Ovary (tissue), 9 donors: Measurements from ENCODE around the gene PTPRU. TPM values are rescaled to one million over a fixed set of nuclear protein-coding genes. Genes with fewer than 3 reads are reported as not detected.

Experiments used
- DNase-seq, 5 donors: peaks; one replicate each; pipeline ENCODE4 v3.0.0-alpha.2; 2019 to 2020
- H3K27ac ChIP-seq, 2 donors: fragments of 200-600 bp; one replicate each; pipeline versions ENCODE4 v1.5.1 to v1.8.0; 2019 to 2022
- H3K27me3 ChIP-seq: fragments of 200-600 bp; one replicate; pipeline ENCODE4 v1.8.0; 2022
- H3K36me3 ChIP-seq: fragments of 200-600 bp; sonication (generic); one replicate; pipeline ENCODE4 v1.5.1; 2019
- H3K4me1 ChIP-seq: one replicate; pipeline ENCODE4 v1.8.1; 2013; ENCODE audit warnings: mild to moderate bottlenecking, moderate library complexity; ENCODE audit not compliant: insufficient read depth
- H3K4me3 ChIP-seq: fragments of 200-600 bp; sonication (generic); one replicate; pipeline ENCODE4 v1.5.1; 2017
- H3K9me3 ChIP-seq, 2 donors: fragments of 200-600 bp in 1 of 2; sonication (generic) in 1 of 2; one replicate each; pipeline versions ENCODE4 v1.5.1 to v1.8.1; 2013 to 2019; ENCODE audit warnings: mild to moderate bottlenecking in 1 of 2, moderate library complexity in 1 of 2
- EP300 ChIP-seq: sonication (generic); formaldehyde crosslinking; IDR thresholded peaks from one replicate; pipeline ENCODE4 v1.6.1; 2017; ENCODE audit warnings: antibody characterized with exemption
- POLR2A ChIP-seq: fragments of 450-650 bp; IDR thresholded peaks from one replicate; pipeline ENCODE4 v1.6.1; 2017; ENCODE audit warnings: antibody characterized with exemption, mild to moderate bottlenecking, moderate library complexity
- whole genome bisulfite sequencing, 3 donors: extraction: QIAGEN DNeasy Blood & Tissue Kit in 1 of 3; methylation state at CpG; one replicate each; pipeline versions ENCODE4 v1.1.5 to v1.1.7; 2013 to 2017; 5-methylcytosine and 5-hydroxymethylcytosine counted together
- intact Hi-C, 4 donors: fragments of 100-400 bp; cut with DNase I; formaldehyde crosslinking; loops; one replicate each; pipeline versions ENCODE4 v1.11.0 to v1.15.1; 2022 to 2023
- polyA plus RNA-seq, 2 donors: library from polyadenylated mRNA; stranded (reverse); fragments of 200-250 nt in 1 of 2; fragments of 350-450 nt in 1 of 2; fragmentation: Illumina TruSeq in 1 of 2; extraction: RNeasy Lipid Tissue Mini Kit (QIAGEN cat#74804) in 1 of 2; gene quantifications; one replicate each; pipeline ENCODE4 v1.2.3, GENCODE V29; 2013 to 2014
- total RNA-seq, 7 donors: library from RNA; depleted of rRNA in 2 of 7; stranded (reverse); fragments of >200 nt in 2 of 7; fragmentation: NEBNext Ultra II Directional in 3 of 7; extraction: Animal tissue kit (Norgen Biotek cat#: 25700) in 3 of 7; gene quantifications; one replicate each; pipeline versions ENCODE4 v1.1.0 to v1.2.4, GENCODE V29; 2016 to 2023
- TF ChIP-seq, protein P1 (sequence below), 3 donors: fragments of 450-650 bp in 2 of 3; fragments of 200-600 bp in 1 of 3; IDR thresholded peaks; one replicate each; pipeline versions ENCODE4 v1.5.1 to v1.8.0; 2016 to 2022; ENCODE audit warnings: antibody characterized with exemption in 3 of 3, mild to moderate bottlenecking in 1 of 3
- donor health status: DM: no; HTN: no; CAD: no; lungs with moderate emphysema.
- donor health status: DM: no; HTN: no; CAD: no.
- donor health status: Bipolar disorder and iron deficiency.
- donor health status: DM: yes; HTN: yes; CAD: no.
- donor health status: DM: no; HTN: no; CAD: no.
- donor health status: DM: yes; HTN: yes; CAD: no.

PTPRU gene
- total and polyA plus RNA-seq, 9 donors = 2.9 to 45.2 (median 29.9) TPM

DNA sequence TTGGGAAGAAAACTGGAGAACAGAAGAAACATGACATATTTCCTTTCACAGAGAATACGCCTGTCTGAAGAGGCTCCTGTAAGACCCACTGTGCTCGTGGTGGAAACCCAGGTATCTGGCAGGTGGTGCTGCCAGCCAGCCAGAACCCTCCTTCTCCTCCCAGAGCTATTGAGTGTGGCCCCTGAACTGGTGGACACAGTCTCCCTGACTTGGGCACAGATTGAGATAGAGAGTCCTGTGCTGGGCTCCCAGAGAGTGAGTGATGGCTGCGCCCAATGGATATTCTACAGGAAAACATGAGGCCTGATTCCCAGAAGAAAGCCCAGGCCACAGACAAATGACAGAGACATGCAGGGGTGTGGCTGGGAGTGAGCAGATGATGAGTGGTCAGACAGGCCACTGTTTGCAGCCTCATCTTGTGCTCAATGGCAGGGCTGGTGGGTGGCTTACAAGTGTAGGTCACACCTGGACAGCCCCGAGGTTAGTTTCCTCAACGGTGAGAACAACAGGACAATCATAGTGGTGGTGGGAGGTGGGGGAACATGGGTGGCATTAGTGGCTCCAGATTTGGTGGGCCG, 127.9 kb downstream of the PTPRU start:
- Histone ChIP-seq H3K27ac (no peak overlapping the region), H3K4me1 (no peaks in the 10 kb centered on the region), H3K36me3 (no peaks in the 10 kb centered on the region), H3K9me3 (no peaks in the 10 kb centered on the region), H3K27me3 (no peaks in the 10 kb centered on the region), H3K4me3 (no peak overlapping the region)
- TF ChIP-seq POLR2A (no peak), EP300 (no peak)
- TF ChIP-seq, protein P1, sequence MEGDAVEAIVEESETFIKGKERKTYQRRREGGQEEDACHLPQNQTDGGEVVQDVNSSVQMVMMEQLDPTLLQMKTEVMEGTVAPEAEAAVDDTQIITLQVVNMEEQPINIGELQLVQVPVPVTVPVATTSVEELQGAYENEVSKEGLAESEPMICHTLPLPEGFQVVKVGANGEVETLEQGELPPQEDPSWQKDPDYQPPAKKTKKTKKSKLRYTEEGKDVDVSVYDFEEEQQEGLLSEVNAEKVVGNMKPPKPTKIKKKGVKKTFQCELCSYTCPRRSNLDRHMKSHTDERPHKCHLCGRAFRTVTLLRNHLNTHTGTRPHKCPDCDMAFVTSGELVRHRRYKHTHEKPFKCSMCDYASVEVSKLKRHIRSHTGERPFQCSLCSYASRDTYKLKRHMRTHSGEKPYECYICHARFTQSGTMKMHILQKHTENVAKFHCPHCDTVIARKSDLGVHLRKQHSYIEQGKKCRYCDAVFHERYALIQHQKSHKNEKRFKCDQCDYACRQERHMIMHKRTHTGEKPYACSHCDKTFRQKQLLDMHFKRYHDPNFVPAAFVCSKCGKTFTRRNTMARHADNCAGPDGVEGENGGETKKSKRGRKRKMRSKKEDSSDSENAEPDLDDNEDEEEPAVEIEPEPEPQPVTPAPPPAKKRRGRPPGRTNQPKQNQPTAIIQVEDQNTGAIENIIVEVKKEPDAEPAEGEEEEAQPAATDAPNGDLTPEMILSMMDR (IDR thresholded peaks at IDR 0.05) = no peak
- no peak for DNase-seq
- 87 to 92% (median 88%) methylated on average over 6 of the region's 6 CpGs for WGBS, 3 donors
- intact Hi-C loops = no loop called here

DNA sequence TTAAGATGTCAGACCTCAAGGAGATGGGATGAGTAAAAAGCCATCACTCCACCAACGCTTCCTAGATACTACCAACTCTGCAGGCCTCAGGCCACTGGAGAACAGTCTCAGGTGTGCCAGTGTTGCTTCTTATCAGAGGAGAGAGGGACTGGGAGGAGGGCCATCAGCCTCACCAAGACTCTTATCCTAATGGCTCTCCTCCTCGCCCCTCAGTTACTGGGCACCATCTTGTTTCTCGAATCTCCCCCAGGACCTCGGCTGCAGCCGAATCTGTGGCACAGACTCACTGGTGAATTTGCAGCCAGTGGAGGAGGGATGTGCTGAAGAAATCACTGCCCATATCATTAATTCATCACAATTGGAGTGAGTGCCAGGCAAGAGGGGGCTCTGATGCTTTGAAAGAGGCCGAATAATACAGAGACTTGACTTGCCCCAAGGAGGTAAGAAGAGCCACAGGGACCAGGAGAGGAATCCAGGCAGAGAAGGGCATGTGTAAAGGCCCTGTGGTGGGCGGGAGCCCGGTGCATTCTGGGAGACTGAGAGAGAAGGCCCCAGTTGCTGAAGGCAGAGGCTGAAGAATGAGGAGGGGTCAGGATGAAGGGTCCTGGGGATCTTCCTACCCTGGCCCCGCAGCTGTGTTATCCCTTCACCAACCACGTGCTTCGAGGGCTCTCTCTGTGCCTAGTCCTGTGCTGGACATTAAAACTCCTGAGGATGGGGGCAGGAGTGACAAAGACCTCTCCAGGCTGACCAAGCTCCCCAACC, 129.8 kb downstream of the PTPRU start:
- no peaks in the 10 kb centered on the region for H3K4me1 ChIP-seq
- TF ChIP-seq POLR2A = no peak
- TF ChIP-seq, protein P1 (IDR thresholded peaks at IDR 0.05) = no peak
- TF ChIP-seq EP300 = no peak
- no peaks in the 10 kb centered on the region for H3K27me3 ChIP-seq
- no peaks in the 10 kb centered on the region for H3K9me3 ChIP-seq
- DNase-seq = no peak
- H3K36me3 ChIP-seq = no peaks in the 10 kb centered on the region
- no peak overlapping the region for H3K4me3 ChIP-seq
- WGBS, 3 donors = 84 to 87% (median 86%) methylated on average over 11 of the region's 11 CpGs
- intact Hi-C loops = no loop called here
- no peak overlapping the region for H3K27ac ChIP-seq

DNA sequence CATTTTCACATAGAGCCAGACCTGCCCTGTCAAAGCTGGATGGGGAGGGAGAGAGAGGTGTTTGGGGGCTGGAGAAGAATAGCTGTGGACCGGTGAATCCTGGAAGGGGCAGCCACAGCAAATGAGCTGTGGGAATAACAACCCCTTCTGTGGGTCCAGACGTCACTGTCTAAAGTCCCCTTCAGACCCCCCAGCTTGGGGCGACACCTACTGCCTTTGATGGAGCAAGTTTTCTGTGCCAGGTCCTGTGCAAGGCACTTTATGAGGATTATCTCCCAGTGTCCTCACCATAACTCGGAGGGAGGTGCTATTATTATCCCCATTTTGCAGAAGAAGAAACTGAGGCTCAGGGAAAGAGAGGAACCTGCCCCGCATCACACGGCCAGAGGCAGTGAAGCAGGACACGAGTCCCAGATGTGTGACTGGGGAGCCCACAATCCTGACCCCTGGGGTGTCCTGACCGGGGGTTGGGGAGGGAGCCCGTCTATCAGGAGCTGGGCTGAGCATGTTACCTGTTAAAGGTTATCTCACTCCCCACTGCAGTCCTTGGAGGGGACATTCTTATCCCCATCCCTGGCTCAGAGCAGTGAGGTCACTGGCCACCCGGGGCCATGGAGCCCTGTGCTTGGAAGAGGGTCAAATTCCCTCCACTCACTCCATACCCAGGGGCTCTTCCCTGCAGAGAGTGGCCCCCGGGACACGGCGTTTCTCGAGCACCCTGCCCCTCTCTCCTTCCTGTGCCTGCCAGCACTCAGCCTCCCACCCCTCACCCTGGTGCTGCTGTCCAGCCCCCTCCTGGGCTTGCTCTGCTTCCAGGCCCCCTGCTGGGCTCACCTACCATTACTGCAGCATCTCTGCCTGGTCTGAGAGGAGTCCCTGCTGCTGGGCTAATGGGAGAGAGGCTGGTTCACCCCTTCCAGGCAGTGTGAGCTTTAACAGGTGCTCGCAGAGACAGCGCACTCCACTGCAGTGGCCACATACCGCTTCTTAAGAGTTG, 132.9 kb downstream of the PTPRU start:
- WGBS, 3 donors = 58 to 67% (median 66%) methylated on average over 17 of the region's 17 CpGs
- no peak for DNase-seq

DNA sequence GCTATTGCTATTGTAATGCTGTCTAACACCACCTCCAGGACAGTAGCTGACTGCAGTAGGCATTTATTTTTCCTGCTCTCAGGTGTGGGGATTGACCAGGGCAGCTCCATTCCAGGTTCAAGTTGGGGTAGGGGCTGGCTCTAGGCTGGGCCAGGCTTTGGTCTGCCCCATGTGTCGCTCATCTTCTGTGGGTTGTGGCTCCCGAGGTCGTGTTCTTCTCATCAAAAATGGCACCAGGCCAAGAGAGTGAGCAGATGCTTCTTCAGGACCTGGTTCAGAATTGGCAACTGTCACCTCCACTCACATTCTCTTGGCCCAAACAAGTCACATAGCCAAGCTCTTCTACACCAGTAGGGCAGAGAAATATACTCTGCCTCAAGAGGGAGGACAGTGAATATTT, 133.7 kb downstream of the PTPRU start:
- WGBS, 3 donors = 44 to 63% (median 46%) methylated on average over 3 of the region's 3 CpGs

More for the DNA sequence above, 132.9 kb downstream of the PTPRU start:
- intact Hi-C loops = no loop called here
- no peaks in the 10 kb centered on the region for H3K4me1 ChIP-seq
- no peaks in the 10 kb centered on the region for H3K36me3 ChIP-seq
- no peaks in the 10 kb centered on the region for H3K9me3 ChIP-seq
- no peak overlapping the region for H3K27ac ChIP-seq
- H3K27me3 ChIP-seq = no peaks in the 10 kb centered on the region
- H3K4me3 ChIP-seq = no peak overlapping the region
- TF ChIP-seq, protein P1 (IDR thresholded peaks at IDR 0.05) = no peak
- TF ChIP-seq POLR2A (no peak), EP300 (no peak)

More for the DNA sequence above, 133.7 kb downstream of the PTPRU start:
- intact Hi-C loops = no loop called here
- no peak overlapping the region for H3K4me3 ChIP-seq
- H3K9me3 ChIP-seq = no peaks in the 10 kb centered on the region
- TF ChIP-seq EP300 = no peak
- H3K4me1 ChIP-seq = no peaks in the 10 kb centered on the region
- no peaks in the 10 kb centered on the region for H3K36me3 ChIP-seq
- DNase-seq = no peak
- no peaks in the 10 kb centered on the region for H3K27me3 ChIP-seq
- H3K27ac ChIP-seq = no peak overlapping the region
